ENCODE results near the gene TTPAL. TPM values are rescaled to one million over a fixed set of nuclear protein-coding genes. Genes with fewer than 3 reads are reported as not detected.

The TTPAL gene
- total RNA-seq, 1 experiment from 2014 or later = 35.4 TPM

DNA sequence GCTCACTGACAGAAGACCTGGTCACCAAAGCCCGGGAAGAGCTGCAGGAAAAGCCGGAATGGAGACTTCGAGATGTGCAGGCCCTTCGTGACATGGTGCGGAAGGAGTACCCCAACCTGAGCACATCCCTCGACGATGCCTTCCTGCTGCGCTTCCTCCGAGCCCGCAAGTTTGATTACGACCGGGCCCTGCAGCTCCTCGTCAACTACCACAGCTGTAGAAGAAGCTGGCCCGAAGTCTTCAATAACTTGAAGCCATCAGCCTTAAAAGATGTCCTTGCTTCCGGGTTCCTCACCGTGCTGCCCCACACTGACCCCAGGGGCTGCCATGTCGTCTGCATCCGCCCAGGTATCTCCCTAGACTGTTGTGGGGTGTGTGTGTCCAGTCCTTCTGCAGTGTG lies 4.4 kb downstream of the TTPAL start:
- intact Hi-C loops (cut with micrococcal nuclease) = no loop called here
- peaks cover 49% of the 10 kb centered on the region for H3K36me3 Mint-ChIP-seq (ENCODE audit: insufficient read depth, unreplicated experiment)
- no peaks in the 10 kb centered on the region for H3K27me3 Mint-ChIP-seq (ENCODE audit: insufficient read depth, unreplicated experiment)
- BruUV-seq (replicated peaks) = no TSS peak
- ChIA-PET CTCF (interaction anchor here (0.6 to 1.3 kb wide), 4 partner anchors 9 to 169 kb away, joined by 3 to 6 read pairs (median 3); partner anchors contain the start of gene FITM2), POLR2A (interaction anchor here (0.6 to 1.7 kb wide), 4 partner anchors 10 to 42 kb away, joined by 3 to 8 read pairs (median 5); partner anchors contain the start of gene SERINC3)
- H3K4me3 Mint-ChIP-seq (ENCODE audit: unreplicated experiment) = no peak overlapping the region
- H3K27ac Mint-ChIP-seq (ENCODE audit: low read depth, unreplicated experiment) = no peak overlapping the region
- H3K4me1 Mint-ChIP-seq (ENCODE audit: insufficient read depth, unreplicated experiment) = peaks cover 23% of the 10 kb centered on the region
- TF ChIP-seq, protein P1, sequence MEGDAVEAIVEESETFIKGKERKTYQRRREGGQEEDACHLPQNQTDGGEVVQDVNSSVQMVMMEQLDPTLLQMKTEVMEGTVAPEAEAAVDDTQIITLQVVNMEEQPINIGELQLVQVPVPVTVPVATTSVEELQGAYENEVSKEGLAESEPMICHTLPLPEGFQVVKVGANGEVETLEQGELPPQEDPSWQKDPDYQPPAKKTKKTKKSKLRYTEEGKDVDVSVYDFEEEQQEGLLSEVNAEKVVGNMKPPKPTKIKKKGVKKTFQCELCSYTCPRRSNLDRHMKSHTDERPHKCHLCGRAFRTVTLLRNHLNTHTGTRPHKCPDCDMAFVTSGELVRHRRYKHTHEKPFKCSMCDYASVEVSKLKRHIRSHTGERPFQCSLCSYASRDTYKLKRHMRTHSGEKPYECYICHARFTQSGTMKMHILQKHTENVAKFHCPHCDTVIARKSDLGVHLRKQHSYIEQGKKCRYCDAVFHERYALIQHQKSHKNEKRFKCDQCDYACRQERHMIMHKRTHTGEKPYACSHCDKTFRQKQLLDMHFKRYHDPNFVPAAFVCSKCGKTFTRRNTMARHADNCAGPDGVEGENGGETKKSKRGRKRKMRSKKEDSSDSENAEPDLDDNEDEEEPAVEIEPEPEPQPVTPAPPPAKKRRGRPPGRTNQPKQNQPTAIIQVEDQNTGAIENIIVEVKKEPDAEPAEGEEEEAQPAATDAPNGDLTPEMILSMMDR (IDR thresholded peaks at IDR 0.05; ENCODE audit: unreplicated experiment) = no peak
- no peaks in the 10 kb centered on the region for H3K9me3 Mint-ChIP-seq (ENCODE audit: unreplicated experiment)
- DNase-seq (ENCODE audit: unreplicated experiment) = no peak

DNA sequence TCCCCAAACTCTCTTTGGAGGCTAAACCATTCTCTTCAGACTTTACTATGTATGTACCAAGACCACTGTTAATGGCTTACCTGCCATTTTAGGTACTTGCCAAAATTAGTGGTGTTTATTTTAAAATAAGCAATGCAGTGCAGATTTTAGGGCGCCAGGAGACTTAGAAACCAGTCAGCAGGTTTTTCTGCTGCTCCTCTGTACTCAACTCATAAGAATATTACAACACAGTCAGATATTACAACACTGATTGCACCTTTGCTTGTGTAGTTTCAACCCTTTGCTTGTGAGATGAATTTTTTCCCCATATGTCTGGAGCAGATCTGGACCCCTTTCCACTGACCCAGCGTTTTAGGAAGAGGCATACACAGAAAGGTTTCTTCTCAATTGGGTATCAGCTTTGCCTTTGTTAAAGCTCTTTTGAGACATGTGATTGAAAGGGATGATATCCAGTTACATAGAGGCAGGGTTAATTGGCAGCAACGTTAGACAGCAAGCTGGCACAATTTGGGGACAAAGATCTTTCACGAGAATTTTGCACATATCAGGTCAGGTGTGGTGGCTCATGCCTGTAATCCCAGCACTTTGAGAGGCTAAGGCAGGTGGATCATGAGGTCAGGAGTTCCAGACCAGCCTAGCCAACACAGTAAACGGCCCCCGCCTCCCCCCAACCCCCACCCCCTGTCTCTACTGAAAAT lies 6.2 kb downstream of the TTPAL start:
- ChIA-PET POLR2A (interaction anchor here (0.6 to 1.6 kb wide), 5 partner anchors 14 to 1297 kb away, joined by 3 read pairs; no protein-coding TSS in a partner anchor), CTCF (interaction anchor here (0.6 kb wide), 1 partner anchor 156 kb away, joined by 5 read pairs; no protein-coding TSS in a partner anchor)
- no TSS peak for BruUV-seq (replicated peaks)
- TF ChIP-seq, protein P1 (IDR thresholded peaks at IDR 0.05; ENCODE audit: unreplicated experiment) = no peak
- DNase-seq (ENCODE audit: unreplicated experiment) = no peak
- H3K36me3 Mint-ChIP-seq (ENCODE audit: insufficient read depth, unreplicated experiment) = peaks cover 67% of the 10 kb centered on the region
- no peaks in the 10 kb centered on the region for H3K9me3 Mint-ChIP-seq (ENCODE audit: unreplicated experiment)
- H3K4me3 Mint-ChIP-seq (ENCODE audit: unreplicated experiment) = no peak overlapping the region
- peaks cover 10% of the 10 kb centered on the region for H3K4me1 Mint-ChIP-seq (ENCODE audit: insufficient read depth, unreplicated experiment)
- H3K27me3 Mint-ChIP-seq (ENCODE audit: insufficient read depth, unreplicated experiment) = no peaks in the 10 kb centered on the region
- intact Hi-C loops (cut with micrococcal nuclease) = no loop called here
- peak overlapping the region; percentile 67 for H3K27ac Mint-ChIP-seq (ENCODE audit: low read depth, unreplicated experiment)

DNA sequence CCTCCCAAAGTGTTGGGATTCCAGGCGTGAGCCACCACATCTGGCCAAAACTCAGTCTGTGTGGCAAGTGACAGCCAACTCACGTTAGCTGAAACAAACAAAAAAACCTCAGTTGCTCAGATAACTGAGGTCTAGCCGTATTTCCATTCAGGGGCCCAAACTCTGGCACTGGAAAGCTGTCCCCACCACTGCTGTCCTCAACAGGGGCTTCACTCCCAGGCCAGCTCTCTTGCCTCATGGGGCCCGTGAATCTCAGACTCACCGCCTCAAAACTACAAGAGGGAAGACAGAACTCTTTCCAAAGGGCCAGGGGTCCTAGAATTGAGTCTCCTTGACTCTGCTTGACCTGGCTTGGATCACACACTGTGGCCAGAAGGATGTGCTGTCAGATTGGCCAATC lies 7.4 kb downstream of the TTPAL start:
- Mint-ChIP-seq H3K4me1 (ENCODE audit: insufficient read depth, unreplicated experiment) (peaks cover 5% of the 10 kb centered on the region), H3K27me3 (ENCODE audit: insufficient read depth, unreplicated experiment) (no peaks in the 10 kb centered on the region), H3K9me3 (ENCODE audit: unreplicated experiment) (no peaks in the 10 kb centered on the region), H3K4me3 (ENCODE audit: unreplicated experiment) (no peak overlapping the region), H3K36me3 (ENCODE audit: insufficient read depth, unreplicated experiment) (peaks cover 77% of the 10 kb centered on the region), H3K27ac (ENCODE audit: low read depth, unreplicated experiment) (no peak overlapping the region)
- no peak for DNase-seq (ENCODE audit: unreplicated experiment)
- TF ChIP-seq, protein P1 (IDR thresholded peaks at IDR 0.05; ENCODE audit: unreplicated experiment) = no peak
- intact Hi-C loops (cut with micrococcal nuclease) = no loop called here
- no TSS peak for BruUV-seq (replicated peaks)
- POLR2A ChIA-PET = interaction anchor here (1.0 to 3.1 kb wide), 5 partner anchors 9 to 126 kb away, joined by 3 to 24 read pairs (median 4); no protein-coding TSS in a partner anchor
- CTCF ChIA-PET = interaction anchor here (0.7 to 1.3 kb wide), 3 partner anchors 12 to 201 kb away, joined by 3 to 5 read pairs (median 4); no protein-coding TSS in a partner anchor

DNA sequence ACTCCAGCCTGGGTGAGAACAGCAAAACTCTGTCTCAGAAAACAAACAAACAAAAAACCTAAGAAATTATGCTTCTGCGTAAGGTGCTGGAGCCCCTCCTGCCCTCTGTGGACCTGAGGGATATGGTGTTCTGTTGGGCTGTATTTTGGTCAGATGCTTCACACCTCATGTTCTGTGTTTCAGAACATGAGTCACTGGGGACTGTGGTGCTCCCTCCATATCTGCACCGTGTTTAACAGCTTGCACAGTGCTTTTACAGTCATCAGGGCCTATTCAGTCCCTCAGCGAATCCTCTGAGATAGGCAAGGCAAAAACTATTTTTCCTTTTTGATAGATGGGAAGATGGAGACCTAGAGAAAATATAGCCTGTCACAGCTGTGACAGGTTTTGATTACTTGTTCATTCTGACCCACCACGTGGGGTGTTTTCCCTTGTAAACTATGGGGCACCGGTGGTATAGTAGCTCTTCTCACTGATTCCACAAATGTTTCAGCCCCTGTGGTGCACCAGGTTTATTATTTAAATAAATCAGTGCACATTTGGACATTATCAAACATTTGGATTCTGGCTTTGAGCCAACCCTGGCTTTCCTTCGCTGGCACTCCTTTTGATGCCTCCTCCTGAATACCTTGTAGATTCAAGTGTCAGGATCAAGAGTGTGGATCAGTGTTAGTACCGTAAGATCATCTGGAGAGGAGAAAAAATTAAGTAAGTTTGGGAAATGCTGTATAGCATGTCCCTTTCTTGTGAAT lies 9.6 kb downstream of the TTPAL start:
- Mint-ChIP-seq H3K27me3 (ENCODE audit: insufficient read depth, unreplicated experiment) (no peaks in the 10 kb centered on the region), H3K27ac (ENCODE audit: low read depth, unreplicated experiment) (no peak overlapping the region), H3K9me3 (ENCODE audit: unreplicated experiment) (no peaks in the 10 kb centered on the region), H3K4me3 (ENCODE audit: unreplicated experiment) (no peak overlapping the region), H3K36me3 (ENCODE audit: insufficient read depth, unreplicated experiment) (peaks cover 97% of the 10 kb centered on the region), H3K4me1 (ENCODE audit: insufficient read depth, unreplicated experiment) (peaks cover 5% of the 10 kb centered on the region)
- DNase-seq (ENCODE audit: unreplicated experiment) = no peak
- no TSS peak for BruUV-seq (replicated peaks)
- TF ChIP-seq, protein P1 (IDR thresholded peaks at IDR 0.05; ENCODE audit: unreplicated experiment) = no peak
- intact Hi-C loops (cut with micrococcal nuclease) = no loop called here
- POLR2A ChIA-PET = interaction anchor here (0.6 to 3.1 kb wide), 3 partner anchors 9 to 22 kb away, joined by 3 to 24 read pairs (median 12); partner anchors contain the start of gene TTPAL
- CTCF ChIA-PET = interaction anchor here (0.6 kb wide), 1 partner anchor 8 kb away, joined by 3 read pairs; no protein-coding TSS in a partner anchor
